K562 (cell line): ENCODE data around the gene PRSS57. TPM values are rescaled to one million over a fixed set of nuclear protein-coding genes. Genes with fewer than 3 reads are reported as not detected.
A peak's percentile ranks its signal among the peaks of the same experiment; 100 is the strongest.

ENCODE experiments used
- ATAC-seq: fragments of 200-7000 bp; cut with Tn5 transposase; 3 replicates; pipeline ENCODE4 v1.9.1; 2020; ENCODE audit warnings: moderate library complexity
- BruUV-seq: library from RNA; stranded (reverse); fragments of 400-500 nt; replicated peaks from 2 replicates; lab custom pipeline; 2021; lab: Mats Ljungman, UMichigan
- CTCF ChIA-PET: fragments of 300-600 bp; formaldehyde crosslinking; extraction: SDS; loops from one replicate; lab custom pipeline; 2021; ENCODE audit warnings: low intra/inter-chr PET ratio; lab: Yijun Ruan, JAX
- POLR2A ChIA-PET: fragments of 300-600, 350-650 bp; sonication (Branson Sonifier 250); formaldehyde crosslinking; extraction: SDS; loops from one replicate; lab custom pipeline; 2021; ENCODE audit warnings: antibody characterized with exemption, inconsistent platforms; lab: Yijun Ruan, JAX
- DNase-seq, 4 experiments: peaks; one replicate each; pipeline versions ENCODE4 v3.0.0 to v3.0.0-alpha.2; 2011 to 2018; ENCODE audit warnings: low spot score in 3 of 4, mixed read lengths in 3 of 4; ENCODE audit errors: extremely low read depth in 1 of 4
- FAIRE-seq: peaks from 2 replicates; lab custom pipeline; 2011; peaks lifted over from hg19 to GRCh38; lab: Jason Lieb, UNC
- H2AFZ ChIP-seq: 2 replicates; pipeline ENCODE4 v1.6.0; 2011; ENCODE audit warnings: low read depth, low read length, control low read depth, inconsistent platforms
- H3K27ac ChIP-seq: fragments of 200-600 bp; 3 replicates; pipeline ENCODE4 v1.8.0; 2011; ENCODE audit warnings: low read depth, mild to moderate bottlenecking, control low read depth, inconsistent platforms, low read length, moderate library complexity, mixed read lengths; ENCODE audit errors: extremely low read depth
- H3K27me3 ChIP-seq, 2 experiments: fragments of 300-600 bp in 1 of 2; 2 replicates in 1 of 2; 3 replicates in 1 of 2; pipeline versions ENCODE4 v1.6.0 to v1.8.0; 2011; ENCODE audit warnings: inconsistent platforms in 2 of 2, low read length in 2 of 2, mild to moderate bottlenecking in 1 of 2, mixed read lengths in 1 of 2, moderate library complexity in 1 of 2; ENCODE audit not compliant: control insufficient read depth in 2 of 2, insufficient read depth in 2 of 2
- H3K36me3 ChIP-seq: fragments of 300-600 bp; 3 replicates; pipeline ENCODE4 v1.8.0; 2011; ENCODE audit warnings: mild to moderate bottlenecking, low read length, inconsistent platforms; ENCODE audit not compliant: control insufficient read depth, insufficient read depth
- H3K4me1 ChIP-seq, 2 experiments: fragments of 200-600 bp in 1 of 2; replicated peaks in 1 of 2; 2 replicates in 1 of 2; 3 replicates in 1 of 2; pipeline versions ENCODE4 v1.5.1 to v1.8.0; 2011; ENCODE audit warnings: inconsistent platforms in 2 of 2, low read length in 2 of 2, mild to moderate bottlenecking in 1 of 2, mixed read lengths in 1 of 2, moderate library complexity in 1 of 2; ENCODE audit not compliant: control insufficient read depth in 2 of 2, insufficient read depth in 2 of 2
- H3K4me2 ChIP-seq: 2 replicates; pipeline ENCODE4 v1.6.1; 2011; ENCODE audit warnings: low read length, control low read depth, inconsistent platforms, mixed read lengths; ENCODE audit not compliant: insufficient read depth
- H3K4me3 ChIP-seq: fragments of 200-600 bp; sonication (generic), shearing (Covaris generic); 2 replicates; pipeline ENCODE4 v1.5.1; 2016; ENCODE audit warnings: control low read depth, inconsistent platforms
- H3K79me2 ChIP-seq: fragments of 200-600 bp; 3 replicates; pipeline ENCODE4 v1.8.0; 2011; ENCODE audit warnings: low read length, inconsistent platforms; ENCODE audit not compliant: control insufficient read depth, insufficient read depth
- H3K9ac ChIP-seq, 2 experiments: 2 replicates each; pipeline versions ENCODE4 v1.6.0 to v1.6.1; 2011; ENCODE audit warnings: low read depth in 2 of 2, low read length in 2 of 2, control low read depth in 1 of 2, inconsistent platforms in 1 of 2, mild to moderate bottlenecking in 1 of 2, mixed read lengths in 1 of 2; ENCODE audit not compliant: insufficient read depth in 1 of 2
- H3K9me1 ChIP-seq: one replicate; pipeline ENCODE4 v1.6.0; 2011; ENCODE audit warnings: inconsistent platforms, mild to moderate bottlenecking, low read length, moderate library complexity; ENCODE audit not compliant: control insufficient read depth, insufficient read depth
- H3K9me3 ChIP-seq: replicated peaks from 2 replicates; pipeline ENCODE4 v1.5.1; 2011; ENCODE audit warnings: low read depth, low read length, inconsistent platforms; ENCODE audit not compliant: control insufficient read depth, insufficient read depth
- H4K20me1 ChIP-seq: replicated peaks from 2 replicates; pipeline ENCODE4 v1.6.1; 2011; ENCODE audit warnings: low read length, inconsistent platforms, mixed read lengths; ENCODE audit not compliant: control insufficient read depth, insufficient read depth
- NBN ChIP-seq: fragments of 450-650 bp; IDR thresholded peaks from 2 replicates; pipeline ENCODE4 v1.6.1; 2016; ENCODE audit warnings: low read depth, mild to moderate bottlenecking
- PCBP1 ChIP-seq: fragments of 200-400 bp; formaldehyde crosslinking; IDR thresholded peaks from 2 replicates; pipeline ENCODE4 v1.6.1; 2018; ENCODE audit warnings: mild to moderate bottlenecking, low read depth, low read length; ENCODE audit not compliant: poor library complexity, severe bottlenecking
- RFX1 ChIP-seq: fragments of 450-650 bp; IDR thresholded peaks from 2 replicates; pipeline ENCODE4 v1.6.1; 2016; ENCODE audit warnings: mild to moderate bottlenecking, moderate library complexity
- WGBS: fragments of 100-300 bp; shearing (Covaris generic); methylation state at CpG from one replicate; pipeline ENCODE4 v1.1.6; 2016; ENCODE audit warnings: low coverage, mixed read lengths; ENCODE audit not compliant: insufficient coverage; ENCODE audit errors: missing lambda C conversion rate; 5-methylcytosine and 5-hydroxymethylcytosine counted together
- in situ Hi-C: fragments of 300-500 bp; cut with MboI; formaldehyde crosslinking; loops from 4 replicates; pipeline ENCODE4 v1.15.0; 2018; ENCODE audit warnings: inconsistent platforms, mixed read lengths
- intact Hi-C: fragments of 100-400 bp; cut with micrococcal nuclease; formaldehyde crosslinking; loops from 2 replicates; pipeline ENCODE4 v1.14.2; 2022
- polyA plus RNA-seq, 8 experiments: library from polyadenylated mRNA; depleted of rRNA in 4 of 8; stranded (reverse) in 5 of 8; unstranded in 3 of 8; fragments of >200 nt; fragmentation: Nextera tagmentation in 2 of 8; fragmentation: Illumina TruSeq in 1 of 8; extraction: Ambion mirVana in 2 of 8; extraction: Trizol in 1 of 8; gene quantifications; 2 replicates each; pipeline versions ENCODE4 v1.2.1 to v1.2.3, GENCODE V29; 2011 to 2014; ENCODE audit warnings: inconsistent platforms in 1 of 8, missing spikeins in 1 of 8
- total RNA-seq, 7 experiments: library from RNA; depleted of rRNA in 6 of 7; stranded (reverse); fragments of >200 nt in 6 of 7; fragmentation: Illumina TruSeq in 2 of 7; extraction: Trizol in 2 of 7; gene quantifications; 2 replicates each; pipeline versions ENCODE4 v1.2.1 to v1.2.3, GENCODE V29; 2011 to 2021; ENCODE audit warnings: low replicate concordance in 1 of 7
- TF ChIP-seq, protein P1 (sequence below): sonication (generic); formaldehyde crosslinking; IDR thresholded peaks from 2 replicates; pipeline ENCODE4 v1.9.0; 2022; ENCODE audit warnings: mild to moderate bottlenecking, missing genetic modification reagents

PRSS57 gene
- total and polyA plus RNA-seq, 9 of the 15 experiments (the other 6 are each of a cell fraction or from before 2014, with no cell fraction given), result 0.06 to 2.5 (median 1.3) TPM; not detected in 3

DNA sequence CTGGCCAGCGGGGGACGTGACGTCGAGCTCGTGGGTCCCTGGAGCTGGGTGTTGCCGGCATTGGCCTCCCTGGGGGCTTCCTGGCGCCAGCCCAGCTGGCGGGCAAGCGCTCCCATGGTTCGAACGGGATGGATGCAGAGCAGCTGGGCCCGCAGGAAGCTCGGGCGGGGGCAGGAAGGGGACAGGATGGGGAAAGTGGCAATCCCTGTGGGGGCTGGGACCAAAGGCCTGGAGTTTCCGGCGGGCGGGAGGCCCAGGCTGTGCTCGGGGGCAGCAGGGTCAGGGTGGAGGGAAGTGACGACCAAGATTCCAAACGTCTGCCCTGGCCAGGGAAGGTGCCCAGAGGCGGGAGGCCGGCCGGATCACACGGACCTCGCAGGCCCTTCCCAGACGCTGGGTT lies 32.8 kb upstream of the PRSS57 start:
- 82% methylated on average over 2 of the region's 26 CpGs for WGBS
- no peak for FAIRE-seq

More for the DNA sequence above, 32.8 kb upstream of the PRSS57 start:
- no peaks in the 10 kb centered on the region for H3K79me2 ChIP-seq
- H3K4me1 ChIP-seq, result peaks cover 0 to 41% of the 10 kb centered on the region in 2 experiments; a peak in 2 of 5 replicates
- no peak overlapping the region for H3K4me3 ChIP-seq
- DNase-seq (no peak), ATAC-seq (no peak)
- H3K27ac ChIP-seq, result no peak overlapping the region
- H2AFZ ChIP-seq, result no peak overlapping the region
- H3K9me1 ChIP-seq, result no peaks in the 10 kb centered on the region
- ChIA-PET POLR2A (interaction anchor here (0.8 to 1.4 kb wide), 3 partner anchors 9 to 25 kb away, joined by 3 to 6 read pairs (median 5); no protein-coding TSS in a partner anchor), CTCF (no interaction called here)
- BruUV-seq, result no TSS peak
- H3K27me3 ChIP-seq, result no peaks in the 10 kb centered on the region
- H3K36me3 ChIP-seq, result no peaks in the 10 kb centered on the region
- H3K9me3 ChIP-seq, result no peaks in the 10 kb centered on the region
- no peak overlapping the region for H3K9ac ChIP-seq
- H4K20me1 ChIP-seq, result no peaks in the 10 kb centered on the region
- intact Hi-C loops (no loop called here), in situ Hi-C loops (no loop called here)
- TF ChIP-seq NBN (no peak), PCBP1 (peak; percentile 9), RFX1 (no peak)
- TF ChIP-seq, protein P1, sequence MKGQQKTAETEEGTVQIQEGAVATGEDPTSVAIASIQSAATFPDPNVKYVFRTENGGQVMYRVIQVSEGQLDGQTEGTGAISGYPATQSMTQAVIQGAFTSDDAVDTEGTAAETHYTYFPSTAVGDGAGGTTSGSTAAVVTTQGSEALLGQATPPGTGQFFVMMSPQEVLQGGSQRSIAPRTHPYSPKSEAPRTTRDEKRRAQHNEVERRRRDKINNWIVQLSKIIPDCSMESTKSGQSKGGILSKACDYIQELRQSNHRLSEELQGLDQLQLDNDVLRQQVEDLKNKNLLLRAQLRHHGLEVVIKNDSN, result no peak
- H3K4me2 ChIP-seq, result no peak overlapping the region
